Nephron progenitor cell (in vitro differentiated cells): ENCODE data around the gene CREB5.

Source experiments
- DNase-seq: peaks from one replicate; pipeline ENCODE4 v3.0.0; 2021
- H3K27ac Mint-ChIP-seq: 2 replicates; pipeline ENCODE4 v1.8.0; 2021; ENCODE audit warnings: mild to moderate bottlenecking, moderate library complexity, mixed read lengths
- H3K27me3 Mint-ChIP-seq: 2 replicates; pipeline ENCODE4 v1.8.0; 2021; ENCODE audit warnings: mild to moderate bottlenecking, low read depth, mixed read lengths; ENCODE audit not compliant: poor library complexity
- H3K36me3 Mint-ChIP-seq: 2 replicates; pipeline ENCODE4 v1.8.0; 2021; ENCODE audit warnings: low read depth, mixed read lengths
- H3K4me1 Mint-ChIP-seq: 2 replicates; pipeline ENCODE4 v1.8.0; 2021; ENCODE audit warnings: mixed read lengths
- H3K4me3 Mint-ChIP-seq: 2 replicates; pipeline ENCODE4 v1.8.0; 2021; ENCODE audit warnings: mild to moderate bottlenecking, moderate library complexity, mixed read lengths
- H3K9me3 Mint-ChIP-seq: 2 replicates; pipeline ENCODE4 v1.8.0; 2021; ENCODE audit warnings: mild to moderate bottlenecking, moderate library complexity, mixed read lengths
- CTCF ChIP-seq: fragments of 200-600 bp; sonication (generic); IDR thresholded peaks from 2 replicates; pipeline ENCODE4 v1.5.0; 2021; ENCODE audit warnings: antibody characterized with exemption

CREB5 gene

GRCh38 chr7:28638914-28639313, 226.6 kb downstream of the CREB5 start:
- no peaks in the 10 kb centered on the region for H3K36me3 Mint-ChIP-seq
- no peak overlapping the region for H3K4me3 Mint-ChIP-seq
- no peak overlapping the region for H3K27ac Mint-ChIP-seq
- DNase-seq = no peak
- H3K4me1 Mint-ChIP-seq = peaks cover 35% of the 10 kb centered on the region
- TF ChIP-seq CTCF = no peak
- H3K9me3 Mint-ChIP-seq = no peaks in the 10 kb centered on the region
- peaks cover 10% of the 10 kb centered on the region for H3K27me3 Mint-ChIP-seq

- Mint-ChIP-seq H3K9me3 (no peaks in the 10 kb centered on the region), H3K4me3 (no peak overlapping the region), H3K27me3 (peaks cover 12% of the 10 kb centered on the region), H3K27ac (no peak overlapping the region), H3K36me3 (no peaks in the 10 kb centered on the region), H3K4me1 (peaks cover 35% of the 10 kb centered on the region)
- TF ChIP-seq CTCF = no peak
- no peak for DNase-seq
These were observed 227.7 kb downstream of the CREB5 start for GRCh38 chr7:28640001-28640400.

- Mint-ChIP-seq H3K36me3 (no peaks in the 10 kb centered on the region), H3K9me3 (peaks cover 3% of the 10 kb centered on the region), H3K27ac (no peak overlapping the region), H3K4me3 (no peak overlapping the region), H3K27me3 (peaks cover 11% of the 10 kb centered on the region), H3K4me1 (peaks cover 46% of the 10 kb centered on the region)
- TF ChIP-seq CTCF = no peak
- no peak for DNase-seq
These were observed 229.6 kb downstream of the CREB5 start for GRCh38 chr7:28641752-28642545.

- Mint-ChIP-seq H3K4me3 (no peak overlapping the region), H3K27ac (no peak overlapping the region)
- no peak for DNase-seq
These were observed 230.9 kb downstream of the CREB5 start for GRCh38 chr7:28643188-28643569.

GRCh38 chr7:28643584-28644340, 231.4 kb downstream of the CREB5 start:
- H3K9me3 Mint-ChIP-seq = peaks cover 3% of the 10 kb centered on the region
- peaks cover 9% of the 10 kb centered on the region for H3K27me3 Mint-ChIP-seq
- no peak overlapping the region for H3K27ac Mint-ChIP-seq
- peaks cover 47% of the 10 kb centered on the region for H3K4me1 Mint-ChIP-seq
- H3K4me3 Mint-ChIP-seq = no peak overlapping the region
- no peak for DNase-seq
- no peaks in the 10 kb centered on the region for H3K36me3 Mint-ChIP-seq
- TF ChIP-seq CTCF = no peak

More at GRCh38 chr7:28643188-28643569, 230.9 kb downstream of the CREB5 start:
- no peak for TF ChIP-seq CTCF
- Mint-ChIP-seq H3K27me3 (peaks cover 9% of the 10 kb centered on the region), H3K4me1 (peaks cover 47% of the 10 kb centered on the region), H3K36me3 (no peaks in the 10 kb centered on the region), H3K9me3 (peaks cover 3% of the 10 kb centered on the region)
